ENCODE data around the gene CFHR1. TPM values are rescaled to one million over a fixed set of nuclear protein-coding genes. Genes with fewer than 3 reads are reported as not detected.
A peak's percentile ranks its signal among the peaks of the same experiment; 100 is the strongest.
"Not testable (repeated sequence)": the region's sequence is repeated elsewhere in the genome, so short reads cannot be mapped to it uniquely, and the experiment has no call there.

The CFHR1 gene
- total RNA-seq (2021) (0.81 TPM in 1 of 2 replicates, not detected in the other), Bru-seq, nascent RNA (percentile 14 among the genes with signal in this experiment), BruChase-seq, experiment 1, labeled RNA remaining after a 2-hour chase (percentile 7 among the genes with signal in this experiment), BruChase-seq, experiment 2, labeled RNA remaining after a 6-hour chase (not detected)
- long read RNA-seq: 0 reads

GRCh38 chr1:196819531-196819930 is at the start of gene CFHR1:
CFHR1 (plus strand) TSS chr1:196819731; CDS start chr1:196819845, 114 bp downstream.
- H3F3A ChIP-seq (ENCODE audit: insufficient read depth, low read depth); H3K36me3 ChIP-seq (ENCODE audit: low read depth); H4K20me1 ChIP-seq (ENCODE audit: insufficient read depth); H3K4me2 ChIP-seq; H3K79me2 ChIP-seq (ENCODE audit: low read depth); H3K4me3 ChIP-seq; H3K27me3 ChIP-seq (ENCODE audit: insufficient read depth, low read depth); BruUV-seq (replicated peaks); H3K4me1 ChIP-seq (replicated peaks; ENCODE audit: insufficient read depth); intact Hi-C loops (cut with micrococcal nuclease; ENCODE audit: unreplicated experiment); POLR2A ChIA-PET (ENCODE audit: unreplicated experiment); DNase-seq; CTCF ChIA-PET; H3K9me3 ChIP-seq (ENCODE audit: insufficient read depth, low read depth); H3K9me2 ChIP-seq (ENCODE audit: insufficient read depth); H3K27ac ChIP-seq; H2AFZ ChIP-seq: not testable (repeated sequence)

- POLR2A ChIA-PET (ENCODE audit: unreplicated experiment); BruUV-seq (replicated peaks); H3K4me2 ChIP-seq; H3K9me3 ChIP-seq (ENCODE audit: insufficient read depth, low read depth); H3K27me3 ChIP-seq (ENCODE audit: insufficient read depth, low read depth); DNase-seq; H4K20me1 ChIP-seq (ENCODE audit: insufficient read depth); H3K9me2 ChIP-seq (ENCODE audit: insufficient read depth); H3K36me3 ChIP-seq (ENCODE audit: low read depth); H3F3A ChIP-seq (ENCODE audit: insufficient read depth, low read depth); H3K79me2 ChIP-seq (ENCODE audit: low read depth); H3K27ac ChIP-seq; H2AFZ ChIP-seq; intact Hi-C loops (cut with micrococcal nuclease; ENCODE audit: unreplicated experiment); H3K4me1 ChIP-seq (replicated peaks; ENCODE audit: insufficient read depth); H3K4me3 ChIP-seq: not testable (repeated sequence)
- CTCF ChIA-PET: interaction anchor here (0.6 kb wide), 1 partner anchor 630 kb away, joined by 10 read pairs; no protein-coding TSS in a partner anchor
Observed at GRCh38 chr1:196769823-196770222, 49.7 kb upstream of the CFHR1 start.

GRCh38 chr1:196773713-196774112 is 45.8 kb upstream of the CFHR1 start:
- Histone ChIP-seq H3K27me3 (ENCODE audit: insufficient read depth, low read depth) (no peaks in the 10 kb centered on the region), H3K4me1 (replicated peaks; ENCODE audit: insufficient read depth) (no peaks in the 10 kb centered on the region), H3F3A (ENCODE audit: insufficient read depth, low read depth) (no peaks in the 10 kb centered on the region), H3K9me3 (ENCODE audit: insufficient read depth, low read depth) (no peaks in the 10 kb centered on the region), H4K20me1 (ENCODE audit: insufficient read depth) (no peaks in the 10 kb centered on the region), H3K4me2 (no peak overlapping the region), H2AFZ (no peak overlapping the region), H3K27ac (no peak overlapping the region), H3K36me3 (ENCODE audit: low read depth) (no peaks in the 10 kb centered on the region), H3K4me3 (no peak overlapping the region), H3K9me2 (ENCODE audit: insufficient read depth) (no peaks in the 10 kb centered on the region), H3K79me2 (ENCODE audit: low read depth) (no peaks in the 10 kb centered on the region)
- TF ChIP-seq CTCF (conservative IDR thresholded peaks at IDR 0.05): no peak
- TF ChIP-seq EZH2 (IDR thresholded peaks at IDR 0.05; ENCODE audit: low read depth): no peak
- ChIA-PET CTCF (no interaction called here), POLR2A (ENCODE audit: unreplicated experiment) (no interaction called here)
- intact Hi-C loops (cut with micrococcal nuclease; ENCODE audit: unreplicated experiment): no loop called here
- DNase-seq: no peak
- no TSS peak for BruUV-seq (replicated peaks)

- ChIA-PET CTCF (no interaction called here), POLR2A (ENCODE audit: unreplicated experiment) (no interaction called here)
- Histone ChIP-seq H3K27ac (no peak overlapping the region), H3K4me3 (no peak overlapping the region), H3K9me3 (ENCODE audit: insufficient read depth, low read depth) (no peaks in the 10 kb centered on the region), H3K4me1 (replicated peaks; ENCODE audit: insufficient read depth) (no peaks in the 10 kb centered on the region), H3K27me3 (ENCODE audit: insufficient read depth, low read depth) (no peaks in the 10 kb centered on the region), H3F3A (ENCODE audit: insufficient read depth, low read depth) (no peaks in the 10 kb centered on the region), H3K79me2 (ENCODE audit: low read depth) (no peaks in the 10 kb centered on the region), H4K20me1 (ENCODE audit: insufficient read depth) (no peaks in the 10 kb centered on the region), H3K36me3 (ENCODE audit: low read depth) (no peaks in the 10 kb centered on the region), H2AFZ (0 out of 2 replicates have a peak overlapping the region, but pooled peaks have one; percentile 22), H3K9me2 (ENCODE audit: insufficient read depth) (no peaks in the 10 kb centered on the region), H3K4me2 (no peak overlapping the region)
- intact Hi-C loops (cut with micrococcal nuclease; ENCODE audit: unreplicated experiment): no loop called here
- no peak for DNase-seq
- TF ChIP-seq CTCF (conservative IDR thresholded peaks at IDR 0.05) (no peak), EZH2 (IDR thresholded peaks at IDR 0.05; ENCODE audit: low read depth) (no peak)
- BruUV-seq (replicated peaks): no TSS peak
Observed at GRCh38 chr1:196774175-196774574, 45.4 kb upstream of the CFHR1 start.
